Heart left ventricle (tissue), 13 donors: ENCODE measurements around the gene CHERP.

Source experiments
- POLR2A ChIP-seq, 2 donors: fragments of 450-650 bp; IDR thresholded peaks; one replicate each; pipeline ENCODE4 v1.6.1; 2017; ENCODE audit warnings: antibody characterized with exemption in 2 of 2, mild to moderate bottlenecking in 2 of 2, moderate library complexity in 2 of 2
- TF ChIP-seq, protein P1 (sequence below), 12 donors: fragments of 200-600 bp; sonication (generic) in 4 of 12; IDR thresholded peaks; one replicate each; pipeline versions ENCODE4 v1.5.0 to v1.8.0; 2018 to 2022; ENCODE audit warnings: antibody characterized with exemption in 12 of 12, mild to moderate bottlenecking in 5 of 12
- donor health status: ischemic (EF 13 %, LVEDD 7.1; RV severe dilation, severe dysfunction).
- donor health status: DM: no; HTN: yes; CAD: no.
- donor health status: DM: no; HTN: no; CAD: no.
- donor health status: ischemic (EF 25% LVEDD 6.9; RV normal size, moderate dysfunction).
- donor health status: ischemic (EF 25% LVEDD 5.7; RV mildly dilated, moderate dysfunction).
- donor health status: ischemic (EF 35%, LVEDD 5.7; RV mildly dilated, moderate dysfunction).
- donor health status: nonischemic (EF 11% LVEDD 7.7; RV severe dilation, severe dysfunction).
- donor health status: DM: yes; HTN: yes; CAD: no.
- donor health status: PGD.
- donor health status: ischemic (EF 29% LVEDD 5.4; RV normal size, mild dysfunction).
- donor health status: nonischemic (EF 23%, LVEDD 6.1; RV moderate dilation, normal function).

DNA sequence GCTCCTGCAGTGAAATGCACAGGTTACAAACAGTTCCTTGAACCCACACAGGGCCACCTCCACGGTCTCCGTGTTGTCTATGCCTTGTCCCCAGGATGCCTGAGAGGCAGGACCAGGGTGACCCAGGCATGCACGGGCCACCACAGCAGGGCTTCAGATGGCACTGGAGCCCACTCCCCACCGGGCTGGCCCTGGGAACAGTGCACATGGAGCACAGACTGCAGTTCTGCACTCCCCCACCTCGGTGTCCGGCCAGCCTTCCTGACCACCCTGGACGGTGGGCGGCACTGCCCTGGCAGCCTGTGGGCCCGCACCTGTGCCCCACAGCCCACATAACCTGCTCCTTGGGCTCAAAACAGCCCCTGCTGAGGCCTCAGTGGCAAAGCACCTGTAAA, 44.2 kb upstream of the CHERP start:
- TF ChIP-seq, protein P1, sequence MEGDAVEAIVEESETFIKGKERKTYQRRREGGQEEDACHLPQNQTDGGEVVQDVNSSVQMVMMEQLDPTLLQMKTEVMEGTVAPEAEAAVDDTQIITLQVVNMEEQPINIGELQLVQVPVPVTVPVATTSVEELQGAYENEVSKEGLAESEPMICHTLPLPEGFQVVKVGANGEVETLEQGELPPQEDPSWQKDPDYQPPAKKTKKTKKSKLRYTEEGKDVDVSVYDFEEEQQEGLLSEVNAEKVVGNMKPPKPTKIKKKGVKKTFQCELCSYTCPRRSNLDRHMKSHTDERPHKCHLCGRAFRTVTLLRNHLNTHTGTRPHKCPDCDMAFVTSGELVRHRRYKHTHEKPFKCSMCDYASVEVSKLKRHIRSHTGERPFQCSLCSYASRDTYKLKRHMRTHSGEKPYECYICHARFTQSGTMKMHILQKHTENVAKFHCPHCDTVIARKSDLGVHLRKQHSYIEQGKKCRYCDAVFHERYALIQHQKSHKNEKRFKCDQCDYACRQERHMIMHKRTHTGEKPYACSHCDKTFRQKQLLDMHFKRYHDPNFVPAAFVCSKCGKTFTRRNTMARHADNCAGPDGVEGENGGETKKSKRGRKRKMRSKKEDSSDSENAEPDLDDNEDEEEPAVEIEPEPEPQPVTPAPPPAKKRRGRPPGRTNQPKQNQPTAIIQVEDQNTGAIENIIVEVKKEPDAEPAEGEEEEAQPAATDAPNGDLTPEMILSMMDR (IDR thresholded peaks at IDR 0.05) = no peak
- TF ChIP-seq POLR2A (IDR thresholded peaks at IDR 0.05) = no peak
